HepG2 (cell line): ENCODE data around the gene IRF7. TPM values are rescaled to one million over a fixed set of nuclear protein-coding genes. Genes with fewer than 3 reads are reported as not detected.

Experiments
- ATAC-seq: fragments of 200-7000 bp; cut with Tn5 transposase; 3 replicates; pipeline ENCODE4 v1.9.1; 2020; ENCODE audit warnings: mild to moderate bottlenecking, moderate library complexity
- BruUV-seq: library from RNA; stranded (reverse); fragments of 400-500 nt; replicated peaks from 2 replicates; lab custom pipeline; 2021; lab: Mats Ljungman, UMichigan
- CTCF ChIA-PET: fragments of 300-600 bp; formaldehyde crosslinking; extraction: SDS; loops from one replicate; lab custom pipeline; 2021; ENCODE audit warnings: low total read pairs, inconsistent platforms, low intra/inter-chr PET ratio; lab: Yijun Ruan, JAX
- POLR2A ChIA-PET: fragments of 350-600 bp; sonication (Branson Sonifier 250); formaldehyde crosslinking; loops from one replicate; lab custom pipeline; 2020; ENCODE audit warnings: antibody characterized with exemption, inconsistent platforms; lab: Yijun Ruan, JAX
- DNase-seq: peaks from one replicate; pipeline ENCODE4 v3.0.0-alpha.2; 2015; ENCODE audit warnings: low spot score
- FAIRE-seq: peaks from 3 replicates; lab custom pipeline; 2011; peaks lifted over from hg19 to GRCh38; lab: Jason Lieb, UNC
- H2AFZ ChIP-seq: one replicate; pipeline ENCODE4 v1.6.1; 2011; ENCODE audit warnings: low read length, inconsistent platforms
- H3K27ac ChIP-seq: fragments of 300-600 bp; 3 replicates; pipeline ENCODE4 v1.8.0; 2011; ENCODE audit warnings: mixed run types, mild to moderate bottlenecking, mixed read lengths, low read length, inconsistent platforms; ENCODE audit not compliant: insufficient read depth; ENCODE audit errors: extremely low read length
- H3K27me3 ChIP-seq, 2 experiments: fragments of 200-600 bp in 1 of 2; 2 replicates in 1 of 2; 3 replicates in 1 of 2; pipeline versions ENCODE4 v1.6.0 to v1.8.0; 2011; ENCODE audit warnings: low read length in 2 of 2, mild to moderate bottlenecking in 2 of 2, moderate library complexity in 2 of 2, inconsistent platforms in 1 of 2; ENCODE audit not compliant: insufficient read depth in 2 of 2, control insufficient read depth in 1 of 2
- H3K36me3 ChIP-seq, 2 experiments: fragments of 200-600 bp in 1 of 2; replicated peaks in 1 of 2; 2 replicates in 1 of 2; 3 replicates in 1 of 2; pipeline versions ENCODE4 v1.5.1 to v1.8.0; 2011; ENCODE audit warnings: low read length in 2 of 2, inconsistent platforms in 1 of 2; ENCODE audit not compliant: insufficient read depth in 2 of 2, control insufficient read depth in 1 of 2
- H3K4me1 ChIP-seq: 2 replicates; pipeline ENCODE4 v1.5.1; 2012; ENCODE audit warnings: low read length, inconsistent platforms; ENCODE audit not compliant: insufficient read depth
- H3K4me2 ChIP-seq: 2 replicates; pipeline ENCODE4 v1.6.0; 2011; ENCODE audit warnings: low read depth, low read length, inconsistent platforms
- H3K4me3 ChIP-seq, 3 experiments: fragments of 200-600 bp in 1 of 3; sonication (generic), shearing (Covaris generic) in 1 of 3; replicated peaks in 1 of 3; 2 replicates each; pipeline ENCODE4 v1.5.1; 2011 to 2016; ENCODE audit warnings: low read length in 3 of 3, inconsistent platforms in 2 of 3, low read depth in 2 of 3, mild to moderate bottlenecking in 2 of 3, control low read depth in 1 of 3, mixed read lengths in 1 of 3; ENCODE audit not compliant: insufficient read depth in 1 of 3
- H3K79me2 ChIP-seq: one replicate; pipeline ENCODE4 v1.6.1; 2011; ENCODE audit warnings: low read length, inconsistent platforms; ENCODE audit not compliant: insufficient read depth
- H3K9ac ChIP-seq: 2 replicates; pipeline ENCODE4 v1.6.0; 2011; ENCODE audit warnings: mild to moderate bottlenecking, low read depth, low read length, inconsistent platforms; ENCODE audit not compliant: insufficient read depth
- H3K9me3 ChIP-seq: 2 replicates; pipeline ENCODE4 v1.5.1; 2012; ENCODE audit warnings: mild to moderate bottlenecking, low read length
- H4K20me1 ChIP-seq: 2 replicates; pipeline ENCODE4 v1.6.0; 2011; ENCODE audit warnings: inconsistent platforms, mild to moderate bottlenecking, low read length, moderate library complexity; ENCODE audit not compliant: insufficient read depth
- ATF7 ChIP-seq, 2 experiments: fragments of 450-650 bp in 1 of 2; sonication (generic) in 1 of 2; formaldehyde crosslinking in 1 of 2; IDR thresholded peaks; 2 replicates each; pipeline versions ENCODE4 v1.4.0 to v1.6.1; 2016 to 2020; ENCODE audit warnings: antibody characterized with exemption in 1 of 2, mild to moderate bottlenecking in 1 of 2, missing genetic modification reagents in 1 of 2
- CBFB ChIP-seq: sonication (generic); formaldehyde crosslinking; IDR thresholded peaks from 2 replicates; pipeline ENCODE4 v1.4.0; 2020; ENCODE audit warnings: missing genetic modification reagents
- CREB1 ChIP-seq, 2 experiments: fragments of 450-650 bp in 1 of 2; IDR thresholded peaks; 2 replicates each; pipeline ENCODE4 v1.6.1; 2016 to 2017; ENCODE audit warnings: control low read depth in 1 of 2, mild to moderate bottlenecking in 1 of 2, missing compliant biosample characterization in 1 of 2, missing genetic modification characterization in 1 of 2
- HNRNPUL1 ChIP-seq: fragments of 200-400 bp; formaldehyde crosslinking; IDR thresholded peaks from 2 replicates; pipeline ENCODE4 v1.6.1; 2017; ENCODE audit warnings: low read depth, mild to moderate bottlenecking, low read length, moderate library complexity
- JUND ChIP-seq: sonication (generic); formaldehyde crosslinking; IDR thresholded peaks from 2 replicates; pipeline ENCODE4 v1.8.0; 2022; ENCODE audit warnings: mild to moderate bottlenecking, missing genetic modification reagents
- KDM5B ChIP-seq: sonication (generic); formaldehyde crosslinking; IDR thresholded peaks from 2 replicates; pipeline ENCODE4 v1.4.0; 2020; ENCODE audit warnings: missing genetic modification reagents, mild to moderate bottlenecking, borderline replicate concordance
- POLR2A ChIP-seq, 2 experiments: IDR thresholded peaks; 2 replicates each; pipeline ENCODE4 v1.6.1; 2011; ENCODE audit warnings: low read depth in 2 of 2, low read length in 2 of 2, mild to moderate bottlenecking in 1 of 2, moderate library complexity in 1 of 2; ENCODE audit not compliant: insufficient read depth in 1 of 2
- RBM22 ChIP-seq: fragments of 200-400 bp; formaldehyde crosslinking; optimal IDR thresholded peaks from 2 replicates; pipeline ENCODE3; 2017; ENCODE audit warnings: mild to moderate bottlenecking, low read length, moderate library complexity
- REL ChIP-seq: sonication (generic); formaldehyde crosslinking; conservative IDR thresholded peaks from 2 replicates; pipeline ENCODE4 v1.8.0; 2022; ENCODE audit warnings: mild to moderate bottlenecking, missing genetic modification reagents, moderate library complexity
- SP2 ChIP-seq: sonication (generic); formaldehyde crosslinking; IDR thresholded peaks from 2 replicates; pipeline ENCODE4 v1.5.1; 2020; ENCODE audit warnings: mild to moderate bottlenecking, missing genetic modification reagents
- ZKSCAN8 ChIP-seq: IDR thresholded peaks from 2 replicates; pipeline ENCODE4 v1.6.1; 2016; ENCODE audit warnings: borderline replicate concordance, missing genetic modification reagents, missing compliant biosample characterization
- ZNF766 ChIP-seq: sonication (generic); formaldehyde crosslinking; IDR thresholded peaks from 2 replicates; pipeline ENCODE4 v1.5.0; 2020; ENCODE audit warnings: missing genetic modification reagents, borderline replicate concordance
- ZNF788 ChIP-seq: sonication (generic); formaldehyde crosslinking; IDR thresholded peaks from 2 replicates; pipeline ENCODE4 v1.5.0; 2020; ENCODE audit warnings: mild to moderate bottlenecking, missing genetic modification reagents, borderline replicate concordance
- ZNF841 ChIP-seq: sonication (generic); formaldehyde crosslinking; IDR thresholded peaks from 2 replicates; pipeline ENCODE4 v1.8.1; 2023; ENCODE audit warnings: missing genetic modification reagents, borderline replicate concordance
- WGBS: methylation state at CpG from one replicate; pipeline ENCODE4 v1.1.6; 2017; ENCODE audit warnings: low lambda C conversion rate; 5-methylcytosine and 5-hydroxymethylcytosine counted together
- in situ Hi-C: cut with HindIII; loops from 2 replicates; pipeline ENCODE4 v1.10.0; 2017; ENCODE audit warnings: low pct_unique_long_range_greater_than_20kb; ENCODE audit not compliant: extremely low pct_ligation_motif_present
- intact Hi-C: fragments of 100-400 bp; cut with micrococcal nuclease; formaldehyde crosslinking; loops from one replicate; pipeline ENCODE4 v1.10.0; 2022; ENCODE audit not compliant: unreplicated experiment
- polyA plus RNA-seq, 8 experiments: library from polyadenylated mRNA; depleted of rRNA in 3 of 8; stranded (reverse) in 7 of 8; unstranded in 1 of 8; fragments of >200 nt; fragmentation: Illumina TruSeq in 4 of 8; extraction: Trizol in 4 of 8; gene quantifications; 2 replicates each; pipeline versions ENCODE4 v1.2.1 to v1.2.3, GENCODE V29; 2011 to 2016; ENCODE audit warnings: low read depth in 4 of 8, missing spikeins in 1 of 8, mixed read lengths in 1 of 8; ENCODE audit not compliant: insufficient read depth in 1 of 8
- total RNA-seq, 5 experiments: library from RNA; depleted of rRNA; stranded (reverse); fragments of >200 nt; fragmentation: Illumina TruSeq; extraction: Trizol; gene quantifications; 2 replicates each; pipeline ENCODE4 v1.2.3, GENCODE V29; 2016; ENCODE audit warnings: low read depth in 1 of 5
- TF ChIP-seq, protein P1 (sequence below): sonication (generic); formaldehyde crosslinking; IDR thresholded peaks from 2 replicates; pipeline ENCODE4 v1.4.0; 2020; ENCODE audit warnings: missing genetic modification reagents
- TF ChIP-seq, protein P2 (sequence below): sonication (generic); formaldehyde crosslinking; IDR thresholded peaks from 2 replicates; pipeline ENCODE4 v1.4.0; 2020; ENCODE audit warnings: mild to moderate bottlenecking, missing genetic modification reagents

The IRF7 gene
- total and polyA plus RNA-seq, 2 of the 13 experiments (the other 11 are each of a cell fraction or from before 2014, with no cell fraction given), result not detected

DNA sequence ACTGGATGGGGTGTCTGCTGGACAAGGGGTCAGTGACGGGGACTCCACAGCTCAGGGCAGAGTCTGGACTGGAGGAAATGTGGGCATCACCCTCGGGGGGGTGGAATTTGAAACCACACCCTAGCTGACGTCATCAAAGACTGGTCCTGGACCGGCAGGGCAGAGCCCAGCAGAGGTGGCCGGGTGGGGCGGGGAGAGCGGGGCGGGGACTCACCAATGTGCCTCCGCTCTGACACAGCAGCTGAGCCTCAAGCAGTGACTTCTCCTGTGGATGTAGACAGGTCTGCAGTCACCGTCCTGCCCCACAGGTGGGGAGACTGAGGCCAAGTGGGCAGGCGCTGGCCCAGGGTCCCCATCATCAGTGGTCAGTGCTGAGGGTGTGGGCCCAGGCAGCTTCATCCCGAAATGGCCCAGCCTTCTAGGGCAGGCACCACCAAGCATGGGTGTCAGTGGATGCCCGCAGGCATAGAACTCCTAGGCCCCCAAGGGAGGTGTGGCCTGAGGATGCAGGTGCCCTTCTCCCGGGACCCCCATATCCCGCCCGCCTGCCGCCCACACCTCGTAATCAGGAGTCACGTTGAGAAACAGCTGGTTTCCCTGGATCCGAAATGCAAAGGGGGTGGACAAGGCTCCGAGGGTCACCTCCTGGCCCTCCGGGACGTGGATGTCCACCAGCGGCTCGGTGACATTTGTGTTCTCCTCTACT, 8.4 kb upstream of the IRF7 start:
- H3K4me3 ChIP-seq, result peak overlapping the region; percentile 49 to 57 (median 53); a peak in 5 of 6 replicates
- peak; percentile 10 for ATAC-seq
- TF ChIP-seq ZNF788 (CRISPR knock-in tag) (no peak), REL (no peak), KDM5B (peak; percentile 8; the same call in 1 of the 2 replicates), RBM22 (peak; percentile 68), CREB1 (IDR thresholded peaks at IDR 0.05) (peak; percentile 92), CREB1 (CRISPR knock-in tag; IDR thresholded peaks at IDR 0.05) (no peak), ZKSCAN8 (CRISPR knock-in tag) (no peak), ATF7 (IDR thresholded peaks at IDR 0.05) (peak; percentile 83), ATF7 (CRISPR knock-in tag; IDR thresholded peaks at IDR 0.05) (no peak), POLR2A (IDR thresholded peaks at IDR 0.05; ENCODE audit: insufficient read depth in 1 of 2, low read depth in 2 of 2, low read length in 2 of 2) (peak in 1 of 2 experiments; percentile 11; a peak in 1 of 4 replicates), SP2 (no peak), ZNF766 (no peak), JUND (no peak), CBFB (CRISPR knock-in tag) (0 out of 2 replicates have a peak, but pooled peaks have one; percentile 5), ZNF841 (no peak), HNRNPUL1 (no peak)
- TF ChIP-seq, protein P1, sequence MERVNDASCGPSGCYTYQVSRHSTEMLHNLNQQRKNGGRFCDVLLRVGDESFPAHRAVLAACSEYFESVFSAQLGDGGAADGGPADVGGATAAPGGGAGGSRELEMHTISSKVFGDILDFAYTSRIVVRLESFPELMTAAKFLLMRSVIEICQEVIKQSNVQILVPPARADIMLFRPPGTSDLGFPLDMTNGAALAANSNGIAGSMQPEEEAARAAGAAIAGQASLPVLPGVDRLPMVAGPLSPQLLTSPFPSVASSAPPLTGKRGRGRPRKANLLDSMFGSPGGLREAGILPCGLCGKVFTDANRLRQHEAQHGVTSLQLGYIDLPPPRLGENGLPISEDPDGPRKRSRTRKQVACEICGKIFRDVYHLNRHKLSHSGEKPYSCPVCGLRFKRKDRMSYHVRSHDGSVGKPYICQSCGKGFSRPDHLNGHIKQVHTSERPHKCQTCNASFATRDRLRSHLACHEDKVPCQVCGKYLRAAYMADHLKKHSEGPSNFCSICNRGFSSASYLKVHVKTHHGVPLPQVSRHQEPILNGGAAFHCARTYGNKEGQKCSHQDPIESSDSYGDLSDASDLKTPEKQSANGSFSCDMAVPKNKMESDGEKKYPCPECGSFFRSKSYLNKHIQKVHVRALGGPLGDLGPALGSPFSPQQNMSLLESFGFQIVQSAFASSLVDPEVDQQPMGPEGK (CRISPR knock-in tag), result 0 out of 2 replicates have a peak, but pooled peaks have one; percentile 20
- TF ChIP-seq, protein P2, sequence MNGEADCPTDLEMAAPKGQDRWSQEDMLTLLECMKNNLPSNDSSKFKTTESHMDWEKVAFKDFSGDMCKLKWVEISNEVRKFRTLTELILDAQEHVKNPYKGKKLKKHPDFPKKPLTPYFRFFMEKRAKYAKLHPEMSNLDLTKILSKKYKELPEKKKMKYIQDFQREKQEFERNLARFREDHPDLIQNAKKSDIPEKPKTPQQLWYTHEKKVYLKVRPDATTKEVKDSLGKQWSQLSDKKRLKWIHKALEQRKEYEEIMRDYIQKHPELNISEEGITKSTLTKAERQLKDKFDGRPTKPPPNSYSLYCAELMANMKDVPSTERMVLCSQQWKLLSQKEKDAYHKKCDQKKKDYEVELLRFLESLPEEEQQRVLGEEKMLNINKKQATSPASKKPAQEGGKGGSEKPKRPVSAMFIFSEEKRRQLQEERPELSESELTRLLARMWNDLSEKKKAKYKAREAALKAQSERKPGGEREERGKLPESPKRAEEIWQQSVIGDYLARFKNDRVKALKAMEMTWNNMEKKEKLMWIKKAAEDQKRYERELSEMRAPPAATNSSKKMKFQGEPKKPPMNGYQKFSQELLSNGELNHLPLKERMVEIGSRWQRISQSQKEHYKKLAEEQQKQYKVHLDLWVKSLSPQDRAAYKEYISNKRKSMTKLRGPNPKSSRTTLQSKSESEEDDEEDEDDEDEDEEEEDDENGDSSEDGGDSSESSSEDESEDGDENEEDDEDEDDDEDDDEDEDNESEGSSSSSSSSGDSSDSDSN (CRISPR knock-in tag), result no peak

More for the DNA sequence above, 8.4 kb upstream of the IRF7 start:
- CTCF ChIA-PET, result no interaction called here
- in situ Hi-C loops (loop anchor here (10.0 kb wide), 1 partner anchor 69 kb away; no protein-coding TSS in a partner anchor), intact Hi-C loops (no loop called here)
- DNase-seq (no peak), FAIRE-seq (no peak)
- no peaks in the 10 kb centered on the region for H3K79me2 ChIP-seq
- peaks cover 0 to 4% of the 10 kb centered on the region in 2 experiments; a peak in 1 of 5 replicates for H3K36me3 ChIP-seq
- BruUV-seq, result no TSS peak
- H3K4me1 ChIP-seq, result peaks cover 31% of the 10 kb centered on the region
- 56% methylated on average over 10 of the region's 25 CpGs for WGBS
- H3K27ac ChIP-seq, result peak overlapping the region; percentile 46
- no peak overlapping the region for H2AFZ ChIP-seq
- H3K27me3 ChIP-seq, result no peaks in the 10 kb centered on the region
- no peaks in the 10 kb centered on the region for H3K9me3 ChIP-seq
- peak overlapping the region; percentile 34; the same call in 1 of the 2 replicates for H3K9ac ChIP-seq
- POLR2A ChIA-PET, result interaction anchor here (0.9 kb wide), 1 partner anchor 10 kb away, joined by 3 read pairs; no protein-coding TSS in a partner anchor
- peaks cover 16% of the 10 kb centered on the region; the same call in 1 of the 2 replicates for H4K20me1 ChIP-seq
- peak overlapping the region; percentile 75 for H3K4me2 ChIP-seq
